Neural crest cell (in vitro differentiated cells): ENCODE measurements around the gene ADGRD2. TPM values are rescaled to one million over a fixed set of nuclear protein-coding genes. Genes with fewer than 3 reads are reported as not detected.

Experiments used
- DNase-seq: peaks from one replicate; pipeline ENCODE4 v3.0.0; 2021; ENCODE audit warnings: low read depth, mixed read lengths, low spot score
- H3K27ac Mint-ChIP-seq: one replicate; pipeline ENCODE4 v1.8.0; 2021; ENCODE audit warnings: mild to moderate bottlenecking, mixed read lengths; ENCODE audit not compliant: unreplicated experiment
- H3K27me3 Mint-ChIP-seq: 2 replicates; pipeline ENCODE4 v1.8.0; 2021; ENCODE audit warnings: low read depth, mild to moderate bottlenecking, mixed read lengths
- H3K36me3 Mint-ChIP-seq: 2 replicates; pipeline ENCODE4 v1.8.0; 2021; ENCODE audit warnings: low read depth, mild to moderate bottlenecking, mixed read lengths
- H3K4me1 Mint-ChIP-seq: 2 replicates; pipeline ENCODE4 v1.8.0; 2021; ENCODE audit warnings: mixed read lengths
- H3K4me3 Mint-ChIP-seq: one replicate; pipeline ENCODE4 v1.8.0; 2021; ENCODE audit warnings: mild to moderate bottlenecking, mixed read lengths
- H3K9me3 Mint-ChIP-seq: 2 replicates; pipeline ENCODE4 v1.8.0; 2021; ENCODE audit warnings: mixed read lengths
- CTCF ChIP-seq: fragments of 200-600 bp; sonication (generic); conservative IDR thresholded peaks from 2 replicates; pipeline ENCODE4 v1.5.0; 2021; ENCODE audit warnings: antibody characterized with exemption, mild to moderate bottlenecking
- total RNA-seq: library from RNA; stranded (reverse); gene quantifications from 2 replicates; pipeline ENCODE4 v1.2.1, GENCODE V29; 2021

Gene ADGRD2
- total RNA-seq, 1 donor from 2014 or later, result 0.44 TPM

- no peak overlapping the region for H3K27ac Mint-ChIP-seq
- H3K36me3 Mint-ChIP-seq, result no peaks in the 10 kb centered on the region
- peaks cover 6% of the 10 kb centered on the region for H3K4me1 Mint-ChIP-seq
- no peak for TF ChIP-seq CTCF
- no peak for DNase-seq
- H3K4me3 Mint-ChIP-seq, result peak overlapping the region; percentile 38
- peaks cover 73% of the 10 kb centered on the region for H3K27me3 Mint-ChIP-seq
- H3K9me3 Mint-ChIP-seq, result no peaks in the 10 kb centered on the region
Observed at GRCh38 chr9:124502711-124503702, 52.8 kb downstream of the ADGRD2 start.

GRCh38 chr9:124503713-124504529 is 53.7 kb downstream of the ADGRD2 start:
- H3K9me3 Mint-ChIP-seq, result no peaks in the 10 kb centered on the region
- no peaks in the 10 kb centered on the region for H3K36me3 Mint-ChIP-seq
- no peak for DNase-seq
- no peak for TF ChIP-seq CTCF
- no peak overlapping the region for H3K27ac Mint-ChIP-seq
- peaks cover 6% of the 10 kb centered on the region for H3K4me1 Mint-ChIP-seq
- peaks cover 71% of the 10 kb centered on the region for H3K27me3 Mint-ChIP-seq
- peak overlapping the region; percentile 72 for H3K4me3 Mint-ChIP-seq

- TF ChIP-seq CTCF, result no peak
- DNase-seq, result no peak
- H3K9me3 Mint-ChIP-seq, result no peaks in the 10 kb centered on the region
- peaks cover 65% of the 10 kb centered on the region for H3K27me3 Mint-ChIP-seq
- H3K27ac Mint-ChIP-seq, result no peak overlapping the region
- no peaks in the 10 kb centered on the region for H3K36me3 Mint-ChIP-seq
- peaks cover 6% of the 10 kb centered on the region for H3K4me1 Mint-ChIP-seq
- no peak overlapping the region for H3K4me3 Mint-ChIP-seq
Observed at GRCh38 chr9:124504530-124505005, 54.3 kb downstream of the ADGRD2 start.

- Mint-ChIP-seq H3K36me3 (no peaks in the 10 kb centered on the region), H3K9me3 (no peaks in the 10 kb centered on the region), H3K27ac (no peak overlapping the region), H3K4me3 (no peak overlapping the region), H3K4me1 (peaks cover 6% of the 10 kb centered on the region), H3K27me3 (peaks cover 62% of the 10 kb centered on the region)
- DNase-seq, result no peak
- TF ChIP-seq CTCF, result no peak
Observed at GRCh38 chr9:124505006-124505900, 55.0 kb downstream of the ADGRD2 start.
